Measurements from ENCODE around the gene TRMT11.
"Not testable (repeated sequence)": the region's sequence is repeated elsewhere in the genome, so short reads cannot be mapped to it uniquely, and the experiment has no call there.

The TRMT11 gene

DNA sequence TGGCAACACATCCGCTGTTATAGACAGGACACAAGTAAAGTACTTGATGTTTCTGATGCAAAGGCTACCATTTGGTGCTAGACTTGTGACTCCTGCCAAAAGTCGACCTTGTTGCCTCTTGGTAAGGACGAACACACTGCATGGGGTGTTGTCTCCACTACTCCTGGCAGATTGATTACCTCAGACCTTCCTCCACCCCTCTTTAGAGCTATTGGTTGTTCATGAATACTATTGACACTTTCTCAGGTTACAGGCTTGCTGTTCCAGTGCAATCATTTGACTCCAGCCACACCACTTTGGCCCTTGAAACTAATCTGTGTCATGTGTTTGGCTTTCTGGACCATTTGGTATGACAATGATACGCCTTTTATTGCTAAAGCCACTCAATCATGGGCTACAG lies 62.3 kb downstream of the TRMT11 start:
- no peak for DNase-seq

DNA sequence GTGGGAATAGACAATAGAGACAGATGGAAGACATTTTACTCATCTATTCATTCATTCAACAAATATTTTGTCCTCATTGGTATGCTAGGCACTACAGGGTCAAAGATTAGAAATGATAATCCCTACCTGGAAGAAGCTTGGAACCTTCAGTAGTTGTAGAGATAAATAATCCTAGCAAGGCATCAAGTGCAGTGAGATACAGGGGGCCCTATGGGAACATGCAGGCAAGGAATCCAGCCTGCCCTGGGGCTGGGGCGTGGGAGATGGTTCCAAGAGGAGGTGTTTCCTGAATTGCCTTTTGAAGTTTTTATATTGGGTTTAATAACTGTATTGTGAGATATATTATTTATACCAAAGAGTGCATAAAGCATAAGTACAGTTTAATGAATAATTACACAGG lies 64.5 kb downstream of the TRMT11 start:
- no peak for DNase-seq

DNA sequence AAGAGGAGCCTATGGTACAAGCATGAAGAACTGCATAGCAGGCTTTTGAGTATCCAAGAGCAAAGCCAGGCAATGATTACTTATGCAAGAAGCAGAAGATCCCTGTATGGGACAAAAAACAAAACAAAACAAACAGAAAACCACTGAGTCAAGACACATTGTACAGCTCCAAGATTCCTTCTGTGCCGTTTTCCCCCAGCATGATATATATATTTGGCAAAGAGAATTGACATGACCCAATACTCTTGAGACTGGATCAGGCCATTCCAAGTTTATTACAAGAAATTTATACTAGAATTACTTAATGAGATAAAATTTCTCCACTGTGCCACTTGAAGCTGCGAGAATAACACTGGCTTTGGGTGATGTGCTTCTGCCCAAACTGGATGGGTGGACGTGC lies 65.5 kb downstream of the TRMT11 start:
- DNase-seq: no peak

DNA sequence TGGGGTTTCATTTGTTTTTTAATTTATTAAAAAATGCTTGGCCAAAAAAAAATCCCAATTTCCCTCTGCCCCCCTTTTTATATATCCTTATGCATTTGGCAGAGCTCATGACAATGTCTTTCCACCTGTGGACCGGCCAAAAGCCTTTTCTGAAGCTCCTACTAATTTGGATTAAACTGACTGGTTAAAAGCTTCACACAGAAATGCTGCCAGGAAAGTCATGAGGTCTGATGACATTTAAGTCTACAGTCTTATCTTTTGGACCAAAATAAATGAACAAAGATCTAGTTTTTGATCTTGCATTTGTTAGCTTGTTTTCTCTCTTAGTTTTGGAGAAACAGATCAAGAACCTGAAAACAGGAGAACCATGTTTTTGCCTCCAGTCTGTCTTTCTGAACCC lies 66.1 kb downstream of the TRMT11 start:
- no peak for DNase-seq

DNA sequence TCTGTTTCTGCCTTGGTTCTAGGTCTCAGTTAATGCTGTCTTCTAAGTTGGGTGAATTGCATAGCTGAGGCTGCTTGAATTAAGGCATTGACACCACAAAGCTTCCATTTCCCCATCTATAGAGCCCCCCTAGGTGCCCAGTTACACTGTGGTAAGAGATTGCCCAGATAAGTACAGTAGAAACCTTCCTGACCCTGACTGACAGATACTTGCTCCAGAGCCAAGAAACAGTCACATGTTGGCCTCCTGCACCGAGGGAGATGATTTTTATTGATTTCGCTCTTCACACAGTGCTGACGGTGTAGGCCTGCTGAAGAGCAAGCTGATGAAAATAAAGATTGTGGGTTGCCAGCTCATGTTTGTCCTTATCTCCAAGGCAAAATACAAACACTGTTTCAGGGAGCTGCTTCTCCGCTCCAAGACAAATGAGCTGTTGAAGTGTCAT lies 67.9 kb downstream of the TRMT11 start:
- no peak for DNase-seq

DNA sequence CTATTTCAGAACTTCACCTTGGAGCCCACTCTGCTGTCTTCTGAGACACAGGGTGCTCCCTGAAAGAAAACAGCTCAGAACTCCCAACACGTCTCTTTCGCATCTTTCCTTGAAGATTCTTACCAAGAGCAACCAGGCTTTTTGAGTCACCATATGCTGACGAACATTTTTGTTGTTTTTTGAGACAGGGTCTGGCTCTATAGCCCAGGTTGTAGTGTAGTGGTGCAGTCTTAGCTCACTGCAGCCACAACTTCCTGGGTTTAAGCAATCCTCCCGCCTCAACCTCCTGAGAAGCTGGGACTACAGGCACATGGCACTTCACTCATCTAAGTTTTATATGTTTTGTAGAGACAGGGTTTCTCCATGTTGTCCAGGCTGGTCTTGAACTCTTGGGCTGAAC lies 68.5 kb downstream of the TRMT11 start:
- no peak for DNase-seq

DNA sequence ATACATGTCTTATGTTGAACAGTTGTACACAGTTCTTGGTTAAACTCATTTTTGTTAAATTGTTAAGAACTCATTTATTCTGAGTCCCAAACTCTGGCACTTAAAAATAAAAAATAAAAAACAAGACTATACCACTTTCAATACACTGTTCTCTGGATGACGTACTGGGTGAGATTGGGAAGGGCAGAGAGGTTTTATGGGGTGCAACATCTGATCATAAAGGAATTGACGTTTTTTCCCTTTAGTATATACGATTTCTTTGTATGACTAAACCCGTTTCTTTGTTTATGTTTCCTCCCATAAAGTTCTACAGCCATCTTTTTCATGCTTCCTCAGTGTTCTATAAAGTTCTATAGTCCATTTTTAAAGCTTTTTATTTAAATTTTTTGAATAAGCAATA lies 69.1 kb downstream of the TRMT11 start:
- DNase-seq: no peak

DNA sequence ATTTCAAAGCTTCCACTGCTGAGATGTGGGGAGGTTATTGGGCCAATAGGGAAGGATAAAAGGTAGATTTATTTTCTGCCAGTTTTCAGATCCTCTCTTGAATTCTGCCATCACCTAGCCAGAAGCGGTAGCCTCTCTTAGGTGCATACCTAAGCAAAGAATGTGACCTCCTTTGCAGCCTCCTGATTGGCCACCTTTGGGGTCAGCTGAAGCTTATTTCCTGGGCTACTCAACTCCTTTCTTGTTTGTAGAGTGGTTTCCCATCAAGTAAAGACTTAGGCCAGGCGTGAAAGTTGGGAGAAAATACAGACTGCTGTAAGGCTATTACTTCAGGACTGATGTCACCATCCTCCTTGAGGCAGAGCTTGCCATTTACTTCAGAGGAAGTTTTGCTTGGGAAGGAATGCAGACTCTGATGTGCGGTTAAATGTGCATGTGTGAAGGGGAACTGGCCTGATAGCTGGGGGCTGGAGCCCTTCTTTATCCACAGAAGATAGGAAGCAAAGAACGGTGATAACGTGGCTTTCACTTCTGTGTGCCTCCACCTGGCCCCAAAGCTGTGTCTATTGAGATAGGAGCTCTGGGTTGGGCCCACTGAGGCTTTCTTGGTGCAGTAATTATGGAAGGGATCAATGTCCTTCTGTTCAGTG lies 70.1 kb downstream of the TRMT11 start:
- DNase-seq: no peak

DNA sequence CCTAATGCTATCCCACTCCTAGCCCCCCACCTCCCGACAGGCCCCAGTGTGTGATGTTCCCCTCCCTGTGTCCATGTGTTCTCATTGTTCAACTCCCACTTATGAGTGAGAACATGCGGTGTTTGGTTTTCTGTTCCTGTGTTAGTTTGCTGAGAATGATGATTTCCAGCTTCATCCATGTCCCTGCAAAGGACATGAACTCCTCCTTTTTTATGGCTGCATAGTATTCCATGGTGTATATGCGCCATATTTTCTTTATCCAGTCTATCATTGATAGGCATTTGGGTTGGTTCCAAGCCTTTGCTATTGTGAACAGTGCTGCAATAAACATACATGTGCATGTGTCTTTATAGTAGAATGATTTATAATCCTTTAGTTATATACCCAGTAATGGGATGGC lies 71.7 kb downstream of the TRMT11 start:
- DNase-seq: not testable (repeated sequence)

DNA sequence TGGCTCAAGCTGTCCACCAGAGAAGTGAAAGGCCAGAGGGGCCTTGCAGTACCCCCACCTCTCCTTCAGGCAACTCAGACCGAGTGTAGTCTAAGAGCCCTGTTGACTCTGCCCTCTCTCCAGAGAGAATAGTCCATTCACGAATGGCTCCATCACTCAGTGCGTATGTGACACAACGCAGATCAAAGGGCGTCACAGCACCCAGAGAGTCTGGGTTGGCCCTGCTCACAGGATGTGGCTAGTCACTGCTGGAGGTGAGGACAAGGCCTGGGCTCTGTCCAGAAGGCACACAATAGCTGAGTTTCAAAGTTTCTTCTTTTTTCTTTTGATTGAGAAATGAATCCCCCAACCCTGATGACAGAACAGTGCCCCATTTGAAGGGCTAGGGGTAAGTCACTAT lies 74.1 kb downstream of the TRMT11 start:
- no peak for DNase-seq

DNA sequence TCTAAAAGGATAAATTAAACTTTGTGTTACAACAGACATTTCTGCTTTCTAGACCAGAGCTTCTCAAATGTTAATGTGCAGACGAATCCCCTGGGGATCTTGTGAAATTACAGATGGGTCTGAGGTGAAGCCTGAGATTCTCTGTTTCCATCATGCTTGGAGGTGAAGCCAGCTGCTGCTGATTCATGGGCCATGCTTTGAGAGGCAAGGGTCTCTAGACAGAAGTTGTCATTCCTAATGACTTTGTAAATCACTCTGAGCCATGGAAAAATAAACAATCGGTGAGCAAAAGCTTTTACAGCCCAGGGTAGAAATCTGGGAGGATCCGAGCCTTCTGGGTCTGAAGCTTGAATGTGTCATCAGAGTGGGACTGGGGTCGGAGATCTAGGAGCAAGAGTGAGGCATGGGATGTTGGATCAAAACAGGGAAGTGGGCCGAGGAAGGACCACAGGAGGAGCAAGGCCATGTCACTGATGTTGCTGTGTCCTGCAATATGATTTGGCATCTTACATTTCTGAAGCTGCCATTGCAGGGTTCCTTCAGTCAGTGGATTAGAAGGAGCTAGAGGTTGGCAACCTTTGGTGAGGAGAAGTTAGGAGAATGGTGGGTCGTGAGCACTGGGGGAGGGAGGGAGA lies 77.3 kb downstream of the TRMT11 start:
- no peak for DNase-seq

DNA sequence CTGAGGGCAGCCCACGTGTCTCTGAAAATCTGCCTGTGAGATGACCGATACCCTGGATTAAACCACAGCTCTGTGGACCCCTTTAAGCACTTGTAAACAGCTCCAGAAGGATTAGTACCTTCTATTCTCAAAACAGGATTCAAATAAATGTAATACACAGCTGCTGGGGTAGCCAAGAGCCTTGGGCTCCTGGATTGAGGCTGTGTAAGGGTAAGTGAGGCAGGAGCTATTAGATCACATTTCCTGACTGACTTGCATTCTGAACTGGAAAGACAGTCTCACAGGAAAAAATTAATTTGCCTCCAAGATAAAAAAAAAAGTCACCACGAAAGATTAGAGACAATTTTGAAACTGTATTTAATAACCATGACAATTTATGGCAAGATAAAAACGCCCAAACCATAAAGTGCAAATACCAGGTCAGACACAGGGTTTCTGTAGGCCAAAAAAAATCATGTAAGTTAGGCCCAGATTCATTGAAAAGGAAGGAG lies 78.0 kb downstream of the TRMT11 start:
- no peak for DNase-seq

DNA sequence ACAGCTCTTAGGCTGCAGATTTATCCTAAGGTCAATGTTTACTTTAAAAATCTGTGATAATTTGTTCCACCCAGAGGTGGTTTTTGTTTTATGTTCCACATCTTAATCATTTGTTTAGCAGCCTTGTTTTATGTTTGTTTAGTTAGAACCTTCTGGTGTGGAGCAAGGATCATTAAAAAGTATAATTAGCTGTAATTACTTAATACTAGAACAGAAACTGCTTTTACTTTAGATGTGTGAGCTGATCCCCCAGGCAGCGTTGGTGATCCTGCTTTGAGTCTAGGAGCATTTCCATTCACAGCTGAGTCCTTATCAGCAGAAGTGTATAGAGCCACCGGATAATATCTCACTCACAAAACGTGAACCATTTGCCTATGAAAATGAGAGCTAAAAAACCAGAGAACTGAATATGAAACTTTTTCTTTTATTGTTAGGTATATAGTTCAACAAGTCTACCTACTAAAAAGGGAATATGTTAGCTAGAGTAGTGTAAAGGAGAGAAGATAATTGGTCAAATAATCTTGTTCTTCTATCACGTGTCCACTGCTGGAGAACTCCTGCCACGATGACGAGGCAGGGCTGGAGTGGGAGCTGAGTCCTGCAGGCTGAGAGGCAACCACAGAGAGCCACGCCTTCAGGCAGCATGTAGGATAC lies 78.5 kb downstream of the TRMT11 start:
- no peak for DNase-seq

DNA sequence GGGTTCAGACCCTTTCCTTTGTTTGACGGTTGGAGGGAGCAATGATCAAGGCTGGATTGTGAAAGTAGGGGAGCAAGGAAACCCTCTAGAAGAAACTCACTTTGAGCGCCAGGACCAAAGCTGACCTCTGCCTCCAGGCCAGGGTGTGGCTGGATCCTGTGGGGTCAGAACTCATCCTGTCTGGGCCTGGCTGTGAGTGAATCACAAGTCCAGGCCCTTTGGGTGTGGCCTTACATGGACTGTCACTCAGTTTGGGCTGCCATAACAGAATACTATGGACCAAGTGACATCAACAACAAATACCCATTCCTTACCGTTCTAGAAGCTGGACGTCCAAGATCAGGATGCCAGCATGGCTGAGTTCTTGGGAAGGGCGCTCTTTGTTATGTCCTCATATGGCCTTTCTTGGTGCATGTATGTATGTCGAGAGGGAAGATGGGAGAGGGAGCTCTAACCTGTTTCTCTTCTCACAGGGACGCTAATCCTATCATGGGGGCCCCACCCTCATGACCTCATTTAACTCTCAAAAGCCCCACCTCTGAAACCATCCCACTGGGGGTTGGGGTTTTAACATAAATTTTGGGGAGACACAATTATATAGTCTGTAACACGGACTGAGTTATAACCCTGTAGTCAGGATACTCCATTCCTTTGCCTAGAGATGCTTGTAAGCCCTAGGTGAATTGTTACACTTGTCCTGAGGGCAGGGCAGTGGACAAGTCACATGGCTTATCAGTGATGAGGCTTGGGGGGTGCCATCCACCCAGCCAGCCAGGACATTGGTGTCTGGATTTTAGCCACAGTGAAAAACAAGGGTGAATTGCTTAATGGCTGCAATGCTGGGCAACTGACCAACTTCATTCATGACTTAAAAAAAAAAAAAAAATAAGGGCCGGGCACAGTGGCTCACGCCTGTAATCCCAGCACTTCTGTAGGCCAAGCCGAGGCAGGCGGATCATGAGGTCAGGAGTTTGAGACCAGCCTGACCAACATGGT lies 80.0 kb downstream of the TRMT11 start:
- no peak for DNase-seq

DNA sequence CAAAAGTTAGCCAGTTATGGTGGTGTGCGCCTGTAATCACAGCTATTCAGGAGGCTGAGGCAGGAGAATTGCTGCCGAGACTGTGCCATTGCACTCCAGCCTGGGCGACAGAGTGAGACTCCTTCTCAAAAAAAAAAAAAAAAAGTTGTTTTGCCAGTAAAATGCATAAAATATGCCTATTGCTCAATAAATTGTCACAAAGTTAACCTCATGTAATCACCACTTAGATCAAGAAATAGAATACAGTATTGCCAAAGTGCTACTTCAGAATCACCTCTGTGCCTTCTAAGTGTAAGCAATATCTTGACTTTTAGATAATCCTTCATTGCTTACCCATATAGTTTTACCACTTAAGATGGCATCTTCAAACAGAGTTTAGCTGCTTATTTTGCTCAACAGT lies 80.7 kb downstream of the TRMT11 start:
- DNase-seq: no peak

DNA sequence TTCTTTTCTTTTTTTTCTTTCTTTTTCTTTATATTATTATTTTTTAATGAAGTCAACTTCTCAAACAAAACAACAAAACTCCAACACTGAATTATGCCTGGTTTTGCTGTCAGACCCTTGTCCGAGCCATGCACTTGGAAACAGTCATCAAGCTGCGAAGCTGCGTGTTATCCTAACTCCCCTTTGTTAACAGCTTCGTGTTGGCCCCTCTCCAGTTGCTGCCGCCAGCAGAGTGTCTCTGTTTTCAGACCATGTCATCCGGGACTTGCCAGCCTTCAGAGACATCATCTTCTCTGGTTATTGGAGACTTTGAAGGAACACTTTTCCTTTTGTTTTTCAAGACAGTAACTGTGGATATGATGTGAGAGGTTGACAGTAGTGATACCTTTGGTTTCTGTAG lies 83.1 kb downstream of the TRMT11 start:
- DNase-seq: no peak

DNA sequence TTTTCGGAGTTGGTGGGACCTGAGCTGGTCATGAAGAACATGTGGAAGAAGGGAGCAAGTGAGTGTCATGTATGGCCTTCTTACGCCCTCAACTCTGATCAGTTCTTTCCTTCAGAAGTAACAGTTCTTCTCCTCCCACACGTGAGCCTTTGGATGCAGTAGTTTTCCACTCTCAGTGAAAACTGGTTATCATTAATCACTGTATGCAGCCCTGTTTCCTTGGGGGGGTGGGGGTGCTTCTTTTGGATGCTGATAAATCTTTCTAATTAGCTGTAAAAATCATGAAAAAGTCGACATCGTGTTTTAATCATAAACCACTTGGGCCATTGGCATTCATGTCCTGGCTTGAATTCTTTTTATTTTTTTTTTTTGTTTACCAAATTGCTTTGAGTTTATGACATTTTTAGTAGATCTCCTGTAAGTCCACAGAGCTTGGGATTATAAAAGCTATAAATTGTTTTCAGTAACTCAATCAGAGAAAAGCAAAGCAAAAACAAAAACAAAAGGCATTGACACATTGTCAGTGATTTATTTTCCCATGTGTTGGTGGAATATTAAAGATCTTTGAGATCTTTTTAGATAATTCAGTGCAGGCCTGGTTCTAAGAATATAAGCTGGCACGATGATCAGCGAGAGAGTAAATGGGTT lies 84.8 kb downstream of the TRMT11 start:
- DNase-seq: no peak

DNA sequence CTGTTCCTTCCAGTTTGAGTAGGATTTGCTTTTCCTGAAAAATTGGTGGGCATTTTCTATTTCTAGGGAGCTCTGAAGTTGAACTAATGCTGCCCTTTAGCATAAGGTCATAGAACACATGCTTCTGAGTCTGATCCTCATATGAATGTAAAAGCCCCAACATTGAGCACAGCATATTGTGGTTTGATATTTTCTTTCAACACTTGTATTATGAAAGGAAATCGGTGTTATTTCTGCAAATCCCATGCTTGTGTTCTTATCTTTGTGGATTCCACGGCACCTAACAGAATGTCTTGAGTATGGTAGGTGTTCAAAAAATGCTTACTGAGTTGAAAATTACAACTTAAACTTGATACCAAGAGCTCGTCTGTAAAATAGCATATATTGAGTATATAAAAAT lies 85.8 kb downstream of the TRMT11 start:
- no peak for DNase-seq

DNA sequence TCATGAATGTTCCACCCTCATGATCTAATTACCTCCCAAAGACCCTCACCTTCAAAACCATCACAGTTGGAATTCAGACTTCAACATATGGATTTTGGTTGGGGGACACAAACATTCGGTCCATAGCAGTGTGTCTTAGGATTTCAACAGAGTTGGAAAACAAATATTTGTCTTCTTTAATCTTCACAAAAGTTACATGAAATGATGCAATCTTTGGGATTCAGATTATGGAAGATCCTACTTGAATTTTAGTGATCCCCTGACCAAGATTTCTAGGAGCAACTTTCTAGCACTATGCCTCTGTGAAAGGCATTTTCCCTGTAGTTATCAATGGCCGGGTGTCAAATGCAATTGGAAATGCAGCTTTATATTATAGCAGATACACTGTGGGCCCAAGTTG lies 86.5 kb downstream of the TRMT11 start:
- no peak for DNase-seq

DNA sequence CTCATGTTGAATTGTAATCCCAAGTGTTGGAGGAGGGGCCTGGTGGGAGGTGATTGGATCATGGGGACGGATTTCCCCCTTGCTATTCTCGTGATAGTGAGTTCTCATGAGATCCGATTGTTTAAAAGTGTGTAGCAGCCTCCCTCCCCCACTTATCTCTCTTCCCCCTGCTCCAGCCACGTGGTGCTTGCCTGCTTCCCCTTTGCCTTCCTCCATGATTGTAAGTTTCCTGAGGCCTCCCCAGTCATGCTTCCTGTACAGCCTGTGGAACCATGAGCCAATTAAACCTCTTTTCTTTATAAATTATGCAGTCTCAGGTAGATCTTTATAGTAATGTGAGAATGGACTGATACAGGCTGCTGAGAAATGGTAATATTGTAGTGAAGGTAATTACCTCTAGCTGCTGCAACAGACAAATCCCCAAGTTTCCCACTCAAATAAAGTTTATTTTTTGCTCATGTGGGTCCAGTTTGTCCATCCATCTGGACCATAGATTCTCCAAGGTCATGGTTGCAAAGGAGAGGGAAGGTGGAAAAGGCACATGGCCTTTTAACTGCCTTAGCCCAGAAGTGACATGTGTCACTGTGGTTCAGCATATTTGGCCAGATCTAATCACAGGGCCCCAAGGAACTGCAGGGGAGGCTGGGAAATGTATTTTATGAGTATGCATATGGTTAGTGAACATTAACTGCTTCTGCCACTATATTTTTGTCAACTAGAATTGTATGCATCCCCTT lies 89.2 kb downstream of the TRMT11 start:
- no peak for DNase-seq

DNA sequence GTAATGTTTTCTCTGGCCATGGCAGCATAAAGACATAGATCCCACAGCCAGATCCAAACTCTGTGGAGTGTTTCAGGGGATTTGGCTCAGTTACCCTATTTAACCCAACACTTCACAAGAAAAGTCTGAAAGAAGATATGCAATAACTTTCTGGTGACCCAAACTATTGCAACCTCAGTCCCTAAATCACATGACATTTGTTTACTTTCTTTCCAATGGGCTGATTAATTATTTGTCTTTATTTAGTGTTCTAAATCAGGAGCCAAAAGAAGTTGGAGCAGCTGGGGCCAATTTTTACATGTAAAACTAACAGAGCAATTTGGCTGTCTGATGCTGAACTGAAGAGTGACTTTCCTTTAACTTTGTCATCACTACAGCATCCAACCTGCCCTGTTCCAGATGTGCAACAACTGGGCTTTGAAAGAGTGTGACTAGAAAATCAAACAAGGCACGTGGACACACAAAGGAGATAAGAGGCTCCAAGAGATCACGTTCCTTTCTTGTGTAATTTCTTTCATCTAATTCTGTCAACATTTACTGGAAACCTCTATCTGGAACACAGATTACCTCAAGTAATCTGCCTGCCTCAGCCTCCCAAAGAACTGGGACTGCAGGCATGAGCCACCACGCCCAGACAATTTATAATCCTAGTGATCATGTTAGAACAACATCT lies 90.8 kb downstream of the TRMT11 start:
- DNase-seq: no peak
